B cell (primary cell): ENCODE results near the gene APBA2. TPM values are rescaled to one million over a fixed set of nuclear protein-coding genes. Genes with fewer than 3 reads are reported as not detected.

Source experiments
- ATAC-seq: fragments of 200-7000 bp; cut with Tn5 transposase; one replicate; pipeline ENCODE4 v1.10.0; 2021; ENCODE audit warnings: low read depth, mild to moderate bottlenecking, moderate number of reproducible peaks, moderate library complexity
- CTCF ChIA-PET: fragments of 350-600 bp; sonication (Branson Sonifier 250); formaldehyde crosslinking; loops from one replicate; lab custom pipeline; 2021; ENCODE audit warnings: antibody characterized with exemption, inconsistent platforms; lab: Charles Lee
- POLR2A ChIA-PET: fragments of 350-600 bp; sonication (Branson Sonifier 250); formaldehyde crosslinking; loops from one replicate; lab custom pipeline; 2021; ENCODE audit warnings: antibody characterized with exemption; lab: Charles Lee
- DNase-seq: peaks from one replicate; pipeline ENCODE4 v3.0.0; 2013
- H2AFZ ChIP-seq: 2 replicates; pipeline ENCODE4 v1.6.1; 2012; ENCODE audit warnings: mild to moderate bottlenecking, low read depth, low read length; ENCODE audit not compliant: insufficient read depth, poor library complexity, severe bottlenecking
- H3K27ac ChIP-seq, 2 donors: 1 replicate in 1 of 2; 2 replicates in 1 of 2; pipeline ENCODE4 v1.5.1; 2012 to 2013; ENCODE audit warnings: low read length in 2 of 2, mild to moderate bottlenecking in 2 of 2, moderate library complexity in 1 of 2
- H3K27me3 ChIP-seq, 4 experiments: fragments of 200-600 bp in 1 of 4; sonication (generic) in 1 of 4; replicated peaks in 1 of 4; 1 replicate in 2 of 4; 2 replicates in 2 of 4; pipeline versions ENCODE4 v1.6.1 to v1.7.0; 2013 to 2016; ENCODE audit warnings: low read length in 3 of 4, mild to moderate bottlenecking in 2 of 4, mixed read lengths in 1 of 4, moderate library complexity in 1 of 4; ENCODE audit not compliant: insufficient read depth in 4 of 4, control insufficient read depth in 3 of 4; ENCODE audit errors: control extremely low read depth in 1 of 4
- H3K36me3 ChIP-seq, 2 experiments: replicated peaks in 1 of 2; 1 replicate in 1 of 2; 2 replicates in 1 of 2; pipeline versions ENCODE4 v1.6.1 to v1.7.1; 2013; ENCODE audit warnings: low read length in 1 of 2; ENCODE audit not compliant: insufficient read depth in 2 of 2, control insufficient read depth in 1 of 2; ENCODE audit errors: control extremely low read depth in 1 of 2, extremely low read depth in 1 of 2
- H3K4me1 ChIP-seq, 2 donors: fragments of 200-600 bp in 1 of 2; sonication (generic) in 1 of 2; 1 replicate in 1 of 2; 2 replicates in 1 of 2; pipeline versions ENCODE4 v1.5.1 to v1.6.1; 2013 to 2017; ENCODE audit warnings: low read length in 2 of 2; ENCODE audit not compliant: control insufficient read depth in 2 of 2, insufficient read depth in 2 of 2
- H3K4me2 ChIP-seq: replicated peaks from 2 replicates; pipeline ENCODE3; 2012; ENCODE audit warnings: mild to moderate bottlenecking, low read depth, low read length; ENCODE audit not compliant: poor library complexity, severe bottlenecking
- H3K4me3 ChIP-seq, 5 experiments: fragments of 200-600 bp in 1 of 5; sonication (generic) in 1 of 5; 1 replicate in 3 of 5; 2 replicates in 2 of 5; pipeline versions ENCODE4 v1.5.1 to v1.7.0; 2011 to 2016; ENCODE audit warnings: low read length in 4 of 5, mild to moderate bottlenecking in 4 of 5, low read depth in 2 of 5, control low read depth in 1 of 5, moderate library complexity in 1 of 5; ENCODE audit not compliant: insufficient read depth in 1 of 5; ENCODE audit errors: control extremely low read depth in 1 of 5, extremely low read depth in 1 of 5
- H3K79me2 ChIP-seq: fragments of 200-600 bp; sonication (generic); one replicate; pipeline ENCODE4 v1.6.0; 2016; ENCODE audit warnings: low read length; ENCODE audit not compliant: control insufficient read depth, insufficient read depth
- H3K9ac ChIP-seq: fragments of 200-600 bp; sonication (generic); 2 replicates; pipeline ENCODE4 v1.6.1; 2017; ENCODE audit warnings: mild to moderate bottlenecking, low read length, moderate library complexity
- H3K9me3 ChIP-seq, 3 donors: one replicate each; pipeline versions ENCODE4 v1.6.1 to v1.7.1; 2013; ENCODE audit warnings: low read length in 2 of 3; ENCODE audit not compliant: control insufficient read depth in 2 of 3, insufficient read depth in 1 of 3; ENCODE audit errors: control extremely low read depth in 1 of 3
- H4K20me1 ChIP-seq: 2 replicates; pipeline ENCODE4 v1.6.0; 2012; ENCODE audit warnings: mild to moderate bottlenecking, low read length; ENCODE audit not compliant: insufficient read depth, control insufficient read depth, poor library complexity, severe bottlenecking
- H3K27ac Mint-ChIP-seq: one replicate; pipeline ENCODE4 v1.8.0; 2021; ENCODE audit warnings: mixed read lengths
- H3K27me3 Mint-ChIP-seq: one replicate; pipeline ENCODE4 v1.8.0; 2021; ENCODE audit warnings: mixed read lengths
- H3K4me1 Mint-ChIP-seq: one replicate; pipeline ENCODE4 v1.8.0; 2021; ENCODE audit warnings: mixed read lengths
- H3K4me3 Mint-ChIP-seq: one replicate; pipeline ENCODE4 v1.8.0; 2021; ENCODE audit warnings: mixed read lengths
- H3K9me3 Mint-ChIP-seq: one replicate; pipeline ENCODE4 v1.8.0; 2022; ENCODE audit warnings: mixed read lengths; ENCODE audit not compliant: insufficient read depth
- CTCF ChIP-seq: fragments of 200-600 bp; IDR thresholded peaks from one replicate; pipeline ENCODE4 v1.8.0; 2022; ENCODE audit warnings: antibody characterized with exemption, mild to moderate bottlenecking
- EZH2 ChIP-seq: IDR thresholded peaks from 2 replicates; pipeline ENCODE4 v1.6.1; 2012; ENCODE audit warnings: borderline replicate concordance, low read depth, mild to moderate bottlenecking, moderate library complexity, low read length; ENCODE audit not compliant: insufficient read depth, poor library complexity, severe bottlenecking
- WGBS: methylation state at CpG from one replicate; pipeline ENCODE4 v1.1.5; 2013; ENCODE audit warnings: missing lambda C conversion rate; ENCODE audit not compliant: insufficient coverage; 5-methylcytosine and 5-hydroxymethylcytosine counted together
- intact Hi-C: fragments of 100-400 bp; cut with micrococcal nuclease; formaldehyde crosslinking; loops from one replicate; pipeline ENCODE4 v1.10.0; 2022
- polyA plus RNA-seq: library from polyadenylated mRNA; depleted of rRNA; stranded (reverse); fragments of >200 nt; gene quantifications from 2 replicates; pipeline ENCODE4 v1.2.3, GENCODE V29; 2012
- total RNA-seq, 2 donors: library from RNA; stranded (reverse); fragments of 120-200 nt in 1 of 2; gene quantifications; 1 replicate in 1 of 2; 2 replicates in 1 of 2; pipeline versions ENCODE4 v1.2.3 to v1.2.4, GENCODE V29; 2013 to 2022

The APBA2 gene
- total and polyA plus RNA-seq, 2 donors (not counting 1 experiment from before 2014, with no cell fraction given), result 0.19 TPM; not detected in 1

DNA sequence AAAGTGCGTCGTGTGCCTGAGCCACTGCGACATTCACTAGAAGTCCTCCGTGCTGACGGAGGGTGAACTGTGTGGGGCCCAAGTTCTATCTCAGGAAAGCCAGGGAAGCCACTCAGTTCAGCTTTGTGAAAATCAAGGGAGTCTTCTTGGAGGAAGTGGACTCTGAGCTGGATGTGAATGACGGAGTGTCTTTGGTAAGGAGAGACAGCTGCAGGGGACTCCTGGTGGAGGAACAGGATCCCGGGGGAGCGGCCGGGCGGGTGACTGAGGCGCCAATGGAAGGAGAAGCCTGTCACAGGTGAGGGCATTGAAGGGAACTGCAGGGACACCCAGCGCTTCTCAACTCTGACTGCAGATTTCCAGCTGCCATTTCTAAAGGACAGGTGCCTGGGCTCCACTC is 75.6 kb downstream of the APBA2 start:
- Histone ChIP-seq H3K27me3 (no peaks in the 10 kb centered on the region), H3K4me3 (no peak overlapping the region), H3K4me2 (no peak overlapping the region), H3K9me3 (no peaks in the 10 kb centered on the region), H3K9ac (no peak overlapping the region), H2AFZ (no peak overlapping the region), H4K20me1 (no peaks in the 10 kb centered on the region), H3K4me1 (no peaks in the 10 kb centered on the region), H3K36me3 (no peaks in the 10 kb centered on the region), H3K27ac (no peak overlapping the region), H3K79me2 (no peaks in the 10 kb centered on the region)
- no peaks in the 10 kb centered on the region for H3K9me3 Mint-ChIP-seq
- H3K4me1 Mint-ChIP-seq, result no peaks in the 10 kb centered on the region
- 98% methylated on average over 12 of the region's 12 CpGs for WGBS
- peaks cover 1% of the 10 kb centered on the region for H3K27me3 Mint-ChIP-seq
- POLR2A ChIA-PET, result no interaction called here
- intact Hi-C loops, result no loop called here
- H3K4me3 Mint-ChIP-seq, result no peak overlapping the region
- CTCF ChIA-PET, result no interaction called here
- ATAC-seq (no peak), DNase-seq (no peak)
- TF ChIP-seq EZH2 (no peak), CTCF (no peak)
- no peak overlapping the region for H3K27ac Mint-ChIP-seq

- no peak overlapping the region for H2AFZ ChIP-seq
- DNase-seq, result no peak
- H3K4me2 ChIP-seq, result no peak overlapping the region
- H4K20me1 ChIP-seq, result no peaks in the 10 kb centered on the region
- no peaks in the 10 kb centered on the region for H3K36me3 ChIP-seq
- intact Hi-C loops, result no loop called here
- H3K9me3 ChIP-seq, result no peaks in the 10 kb centered on the region
- no peaks in the 10 kb centered on the region for H3K4me1 Mint-ChIP-seq
- no peaks in the 10 kb centered on the region for H3K9me3 Mint-ChIP-seq
- no peak overlapping the region for H3K4me3 ChIP-seq
- TF ChIP-seq EZH2, result no peak
- TF ChIP-seq CTCF, result no peak
- H3K27me3 ChIP-seq, result no peaks in the 10 kb centered on the region
- peaks cover 9% of the 10 kb centered on the region for H3K27me3 Mint-ChIP-seq
- ChIA-PET POLR2A (no interaction called here), CTCF (no interaction called here)
- no peak overlapping the region for H3K27ac Mint-ChIP-seq
- ATAC-seq, result no peak
- no peaks in the 10 kb centered on the region for H3K4me1 ChIP-seq
- H3K79me2 ChIP-seq, result no peaks in the 10 kb centered on the region
- H3K9ac ChIP-seq, result no peak overlapping the region
- 83% methylated on average over 2 of the region's 8 CpGs for WGBS
- no peak overlapping the region for H3K4me3 Mint-ChIP-seq
- no peak overlapping the region for H3K27ac ChIP-seq
Measured at GRCh38 chr15:28962851-28963710, 77.3 kb downstream of the APBA2 start.
